Measurements from ENCODE around the gene M1AP.

The M1AP gene, protein sequence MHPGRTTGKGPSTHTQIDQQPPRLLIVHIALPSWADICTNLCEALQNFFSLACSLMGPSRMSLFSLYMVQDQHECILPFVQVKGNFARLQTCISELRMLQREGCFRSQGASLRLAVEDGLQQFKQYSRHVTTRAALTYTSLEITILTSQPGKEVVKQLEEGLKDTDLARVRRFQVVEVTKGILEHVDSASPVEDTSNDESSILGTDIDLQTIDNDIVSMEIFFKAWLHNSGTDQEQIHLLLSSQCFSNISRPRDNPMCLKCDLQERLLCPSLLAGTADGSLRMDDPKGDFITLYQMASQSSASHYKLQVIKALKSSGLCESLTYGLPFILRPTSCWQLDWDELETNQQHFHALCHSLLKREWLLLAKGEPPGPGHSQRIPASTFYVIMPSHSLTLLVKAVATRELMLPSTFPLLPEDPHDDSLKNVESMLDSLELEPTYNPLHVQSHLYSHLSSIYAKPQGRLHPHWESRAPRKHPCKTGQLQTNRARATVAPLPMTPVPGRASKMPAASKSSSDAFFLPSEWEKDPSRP

DNA sequence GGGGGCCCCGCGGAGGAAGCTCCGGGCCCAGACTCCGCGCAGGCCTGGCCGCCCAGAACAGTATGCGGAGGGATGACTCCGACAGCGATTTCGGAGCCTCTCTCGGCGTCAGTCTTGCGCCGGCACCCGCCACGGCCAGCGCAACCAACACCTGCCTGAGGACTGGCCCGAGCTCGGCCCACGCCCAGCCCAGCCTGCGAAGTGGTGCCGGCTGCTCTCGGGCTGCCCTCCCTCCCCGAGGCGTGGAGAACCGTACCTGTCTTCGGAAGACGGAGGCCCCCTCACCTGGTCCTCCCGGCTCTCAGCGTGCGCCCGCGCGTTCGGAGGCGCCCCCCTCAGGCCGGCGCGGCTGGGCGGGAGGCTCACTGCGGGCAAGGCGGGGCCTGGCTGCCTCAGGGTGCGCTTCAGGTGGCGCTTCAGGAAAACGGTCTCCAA, at the start of gene M1AP:
TSS of gene M1AP (minus strand) at position 322 of the 435 bp plus-strand sequence. CDS start 8,055 bp downstream, outside the sequence.
- no peak for DNase-seq

DNA sequence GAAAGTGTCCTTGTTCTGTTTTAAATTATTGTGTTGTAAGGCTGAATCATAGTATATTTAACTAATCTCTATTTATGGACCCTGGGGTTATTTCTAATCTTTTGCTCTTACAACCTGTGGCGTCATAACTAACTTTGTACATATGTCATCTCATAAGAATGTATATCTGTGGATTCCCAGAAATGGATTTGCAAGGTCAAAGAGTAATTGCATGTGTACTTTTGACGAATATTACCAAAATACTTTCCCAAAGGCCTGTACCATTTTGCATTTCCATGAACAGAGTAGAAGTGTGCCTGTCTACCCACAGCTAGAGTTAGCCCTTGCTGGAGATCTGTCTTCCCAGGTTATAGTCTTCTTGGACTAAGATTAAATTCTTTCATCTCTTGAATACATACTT, 48.7 kb upstream of the M1AP start:
- DNase-seq = no peak

DNA sequence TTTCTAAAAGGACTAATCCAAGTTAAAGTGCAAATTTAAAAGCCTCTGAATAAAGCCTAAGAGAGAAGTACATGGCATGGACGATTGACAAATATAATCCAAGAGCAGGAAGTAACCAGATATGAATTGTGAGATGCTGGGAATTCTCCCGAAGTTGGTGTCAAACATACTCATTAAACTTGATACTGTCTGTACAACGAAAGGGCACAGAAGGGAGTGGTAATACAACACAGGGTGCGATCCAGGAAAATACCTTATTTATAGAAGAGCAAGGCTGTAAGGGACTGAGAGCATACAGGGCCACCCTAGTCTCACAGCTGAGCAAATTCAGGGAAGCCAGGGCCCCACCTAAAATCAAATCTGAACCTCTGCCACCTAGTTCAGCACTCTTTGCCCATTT, 47.5 kb upstream of the M1AP start:
- no peak for DNase-seq

DNA sequence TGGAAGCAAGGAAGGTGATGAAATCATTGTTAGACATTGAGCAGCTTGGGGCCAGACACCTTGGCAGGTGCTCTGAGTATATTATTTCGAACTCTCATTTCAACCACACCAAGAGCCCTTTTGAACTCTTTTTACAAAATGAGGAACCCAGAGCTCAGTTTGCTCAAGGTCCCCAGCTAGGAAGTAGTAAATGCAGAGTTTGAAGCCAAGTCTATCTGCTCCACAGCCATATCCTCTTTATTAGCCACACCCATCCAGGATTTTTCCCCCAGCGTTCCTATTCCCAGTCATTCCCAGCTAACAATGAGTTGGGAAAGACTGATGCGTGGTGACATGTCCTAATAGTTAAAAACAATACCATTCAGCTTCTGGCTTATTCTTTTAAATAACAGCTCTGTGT, 46.2 kb upstream of the M1AP start:
- DNase-seq = no peak

DNA sequence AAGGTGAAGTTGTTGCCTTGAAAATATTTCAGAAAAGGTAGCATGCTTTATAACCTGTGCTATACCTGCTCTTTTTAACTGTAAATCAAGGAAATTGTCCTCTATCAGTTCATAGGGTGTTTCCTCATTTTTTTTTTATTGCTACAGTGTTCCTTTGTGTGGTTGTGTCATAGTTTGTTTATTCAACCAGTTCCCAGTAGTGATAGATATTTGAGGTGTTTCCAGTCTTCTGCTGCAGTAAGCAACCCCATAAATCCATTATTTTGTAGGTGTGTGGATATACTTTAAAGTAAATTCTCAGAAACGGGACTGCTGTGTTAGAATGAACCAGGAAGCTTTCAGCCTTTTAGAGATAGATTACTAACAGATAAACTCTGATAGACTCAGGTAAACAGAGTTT, 45.5 kb upstream of the M1AP start:
- DNase-seq = no peak

DNA sequence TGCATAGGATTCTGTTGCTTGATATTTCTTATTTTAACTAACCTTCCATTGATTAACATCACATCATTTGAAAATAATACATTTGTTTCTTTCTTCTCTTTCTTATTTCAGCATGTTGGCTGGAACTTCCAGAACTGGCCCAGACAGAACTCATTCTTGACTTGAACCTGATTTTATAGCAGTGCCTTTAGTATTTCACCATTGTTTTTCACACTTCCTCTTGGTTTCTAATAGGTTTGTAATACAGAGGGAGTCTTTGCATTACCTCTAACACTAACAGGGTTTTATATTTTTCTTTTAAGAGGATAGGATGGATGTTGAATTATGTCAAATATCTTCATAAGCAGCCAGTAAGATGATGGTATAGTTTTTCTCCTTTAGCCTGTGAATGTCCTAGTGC, 45.1 kb upstream of the M1AP start:
- DNase-seq = no peak

DNA sequence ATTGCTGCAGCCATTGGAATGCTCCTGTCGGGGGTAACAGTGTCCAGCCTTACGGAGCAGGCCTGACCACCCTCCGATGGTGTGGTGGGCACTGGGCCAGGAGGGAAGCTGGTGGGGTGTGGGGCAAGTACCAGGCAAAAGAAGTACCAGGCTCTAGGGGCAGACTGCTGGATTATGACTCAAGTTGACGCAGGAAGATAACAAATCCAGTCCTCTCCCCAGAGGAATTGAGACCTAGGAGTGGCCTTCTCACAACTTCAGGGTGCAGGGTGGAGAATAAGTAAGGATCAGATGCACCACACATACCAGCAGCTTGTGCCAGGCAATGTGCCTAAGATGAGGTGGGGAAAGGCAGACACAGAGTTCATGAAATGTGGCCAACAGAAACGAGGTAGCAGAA, 43.8 kb upstream of the M1AP start:
- no peak for DNase-seq

DNA sequence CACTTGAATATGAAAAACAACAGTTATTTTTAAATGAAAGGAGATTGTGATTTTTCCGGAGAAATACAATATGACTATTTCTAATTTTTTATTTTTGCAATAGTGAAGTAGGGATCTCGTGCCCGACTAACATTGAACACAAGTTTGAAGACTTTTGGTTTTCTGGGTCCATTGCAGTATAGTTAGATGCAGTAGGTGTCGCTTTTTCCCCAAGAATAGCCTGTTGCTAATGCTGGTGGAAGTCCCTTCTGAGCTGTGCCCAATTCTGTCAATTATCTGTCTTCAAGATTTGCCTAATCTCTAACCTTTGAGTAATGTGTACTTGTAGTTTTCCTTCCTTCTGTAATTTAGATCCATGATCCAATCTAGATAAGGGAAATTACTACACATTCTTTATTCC, 42.4 kb upstream of the M1AP start:
- peak; percentile 87 for DNase-seq

DNA sequence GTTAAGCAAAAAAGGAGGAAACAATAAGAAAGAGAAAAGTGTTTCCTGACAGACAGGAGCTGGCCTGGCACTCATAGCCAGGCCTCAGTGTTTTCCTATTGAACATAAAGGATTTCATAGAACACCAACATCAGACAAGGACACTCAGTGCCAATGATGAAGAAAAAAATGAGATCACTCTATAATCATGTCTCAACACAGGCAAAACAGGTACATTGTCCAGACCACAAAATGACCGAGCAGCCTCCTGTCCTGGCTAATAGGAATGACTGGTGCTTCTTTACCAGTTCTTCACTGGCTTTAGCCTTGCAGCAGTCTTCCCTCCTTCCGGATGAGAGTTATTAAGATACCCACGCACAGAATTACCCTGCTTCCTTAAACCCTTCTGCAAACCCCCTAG, 41.5 kb upstream of the M1AP start:
- no peak for DNase-seq

DNA sequence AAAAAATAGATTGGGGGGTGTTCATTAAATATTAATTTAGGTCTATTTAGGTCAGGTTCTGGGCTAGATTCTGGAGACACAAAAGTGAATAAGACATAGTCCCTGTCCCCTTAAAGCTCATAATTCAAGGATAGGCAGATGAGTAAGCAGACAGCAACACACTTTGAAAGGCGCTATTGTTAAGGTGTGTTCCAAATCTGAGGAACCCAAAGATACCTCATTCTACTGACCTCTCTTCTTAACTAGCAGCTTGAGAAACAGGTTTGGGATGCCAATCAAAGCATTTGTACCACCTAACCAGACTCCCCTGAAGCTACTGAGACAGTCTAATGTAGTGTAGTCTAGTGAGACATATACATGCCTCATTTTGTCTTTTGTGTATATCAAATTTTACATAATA, 40.8 kb upstream of the M1AP start:
- DNase-seq = no peak

DNA sequence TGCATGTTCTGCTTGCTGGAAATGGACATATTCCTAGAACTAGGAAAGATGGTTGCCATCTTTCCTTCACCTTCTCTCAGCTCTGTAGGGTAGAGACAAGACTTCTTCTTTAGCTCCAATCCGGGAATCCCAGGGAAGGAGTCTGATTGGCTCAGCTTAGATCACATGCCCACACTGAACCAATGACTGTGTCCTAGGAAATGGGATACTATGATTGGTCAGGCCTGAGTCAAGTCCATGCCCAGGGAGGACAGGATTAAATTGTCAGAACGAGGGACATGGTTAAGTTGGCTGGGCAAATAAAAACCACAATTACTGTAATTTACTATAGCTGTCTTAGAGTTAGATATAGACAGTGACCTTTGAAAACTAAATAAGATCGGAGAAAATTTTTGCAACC, 37.3 kb upstream of the M1AP start:
- DNase-seq = peak; percentile 16

DNA sequence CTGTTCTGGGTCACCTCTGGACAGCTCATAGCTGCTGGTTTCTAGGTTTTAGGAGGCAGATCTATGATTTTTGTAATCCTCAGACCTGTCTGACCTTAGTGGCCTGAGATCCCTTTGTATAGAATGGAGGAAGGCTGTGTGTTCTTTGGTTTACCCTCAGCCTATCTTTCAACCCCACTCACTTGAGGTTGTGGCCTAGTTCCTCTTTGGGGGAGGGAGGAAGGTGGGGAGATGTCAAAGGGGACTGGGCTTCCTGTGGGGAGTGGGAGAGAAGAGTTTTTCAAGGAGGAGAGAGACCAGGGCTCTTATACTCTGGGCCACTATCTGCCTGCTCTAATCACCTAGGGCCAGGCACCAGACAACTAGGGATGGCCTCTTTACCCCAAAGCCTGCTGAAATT, 34.4 kb upstream of the M1AP start:
- no peak for DNase-seq

DNA sequence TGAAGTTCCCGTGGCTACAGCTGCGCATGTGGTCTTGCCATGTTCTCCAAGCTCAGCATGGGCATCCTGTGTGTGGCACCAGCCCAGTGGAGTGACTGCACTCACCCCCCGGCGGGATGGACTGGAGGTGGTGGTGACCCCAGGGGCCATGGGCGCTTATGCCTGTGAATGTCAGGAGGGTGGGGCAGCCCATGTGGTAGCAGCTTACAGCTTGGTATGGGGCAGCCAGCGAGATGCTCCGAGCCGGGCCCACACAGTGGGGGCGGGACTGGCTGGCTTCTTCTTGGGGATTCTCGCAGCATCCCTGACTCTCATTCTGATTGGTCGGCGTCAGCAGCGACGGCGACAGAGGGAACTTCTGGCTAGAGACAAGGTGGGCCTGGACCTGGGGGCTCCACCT, 31.5 kb upstream of the M1AP start:
- no peak for DNase-seq

DNA sequence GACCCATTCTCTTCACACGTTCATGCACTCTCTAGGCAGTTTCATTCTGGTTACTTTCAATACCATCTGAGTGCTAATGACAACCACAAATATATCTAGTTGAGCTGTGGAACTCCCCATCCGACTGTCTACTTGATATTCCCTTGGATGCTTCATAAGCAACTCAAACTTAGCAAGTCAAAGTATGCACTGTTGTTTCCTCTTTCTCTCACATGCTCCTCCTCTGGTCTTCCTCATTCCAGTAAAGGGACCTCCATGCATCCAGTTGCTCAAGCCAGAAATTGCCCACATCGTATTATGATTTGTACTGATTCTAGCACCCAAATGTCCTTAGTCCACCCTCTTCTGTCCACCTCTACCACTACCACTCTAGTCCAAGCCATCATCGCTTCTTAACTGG, 28.2 kb upstream of the M1AP start:
- no peak for DNase-seq

DNA sequence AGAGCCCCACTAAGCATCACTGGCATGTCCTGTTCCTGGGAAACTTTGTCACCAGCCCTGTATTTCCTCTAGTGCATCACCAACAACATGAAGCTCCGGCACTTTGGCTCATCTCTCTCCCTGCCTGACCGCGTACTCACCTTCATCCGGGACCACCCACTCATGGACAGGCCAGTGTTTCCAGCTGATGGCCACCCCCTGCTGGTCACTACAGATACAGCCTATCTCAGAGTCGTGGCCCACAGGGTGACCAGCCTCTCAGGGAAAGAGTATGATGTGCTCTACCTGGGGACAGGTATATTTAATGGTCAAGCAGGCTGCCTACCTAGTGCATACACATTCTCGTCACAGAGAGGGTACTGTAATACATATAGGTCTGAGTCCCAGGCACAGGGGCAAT, 27.0 kb upstream of the M1AP start:
- peak; percentile 18 for DNase-seq

DNA sequence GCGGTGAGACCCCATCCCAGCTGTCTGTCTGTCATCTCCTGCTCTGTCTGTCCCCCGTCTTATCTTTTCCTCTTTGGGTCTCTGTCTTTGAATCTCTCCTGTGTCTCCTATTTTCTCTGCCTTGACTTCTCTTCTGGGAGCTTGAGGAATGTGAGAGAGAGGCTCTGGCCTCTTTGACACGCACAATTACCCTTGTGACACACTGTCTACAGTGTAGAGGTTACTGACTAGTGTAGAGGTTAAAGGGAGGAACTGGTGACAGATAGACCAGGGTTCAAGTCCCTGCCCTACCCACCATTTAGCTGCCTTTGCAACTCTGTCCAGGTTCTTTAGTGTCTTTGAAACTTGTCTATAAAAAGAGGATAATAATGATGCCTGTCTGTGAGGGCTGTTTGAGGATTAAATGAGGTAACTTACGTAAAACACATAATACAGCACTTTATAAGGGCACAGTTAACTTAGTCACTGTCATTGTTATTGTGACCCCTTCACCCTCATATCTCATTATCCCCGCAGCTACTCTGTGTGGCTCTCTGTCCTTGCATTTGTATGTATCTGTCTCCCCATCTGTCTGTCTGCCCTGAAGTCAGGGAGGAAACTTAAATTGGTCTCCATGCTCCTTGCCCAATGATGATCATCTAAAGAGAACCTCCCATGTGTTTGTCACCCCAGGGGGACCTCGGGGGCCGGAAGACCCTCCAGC, 25.8 kb upstream of the M1AP start:
- no peak for DNase-seq

DNA sequence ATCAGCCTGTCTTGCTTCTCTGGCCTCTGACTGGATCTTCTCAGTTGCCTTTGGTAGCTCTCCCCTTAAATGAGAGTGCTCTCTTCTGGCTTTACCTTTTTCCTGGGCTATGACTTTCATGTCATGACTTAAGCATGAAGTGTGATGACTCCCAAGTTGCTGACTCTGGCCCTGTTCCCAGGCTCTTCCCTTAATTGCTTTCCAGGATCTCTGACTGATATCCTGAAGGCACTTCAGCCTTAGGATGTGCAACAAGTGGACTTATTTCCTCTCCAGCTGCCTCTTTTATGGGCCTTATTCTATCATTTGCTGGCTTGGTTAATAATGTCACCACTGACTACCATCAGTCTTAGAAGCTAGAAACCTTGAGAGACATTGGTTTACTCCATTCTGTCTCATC, 23.3 kb upstream of the M1AP start:
- no peak for DNase-seq

DNA sequence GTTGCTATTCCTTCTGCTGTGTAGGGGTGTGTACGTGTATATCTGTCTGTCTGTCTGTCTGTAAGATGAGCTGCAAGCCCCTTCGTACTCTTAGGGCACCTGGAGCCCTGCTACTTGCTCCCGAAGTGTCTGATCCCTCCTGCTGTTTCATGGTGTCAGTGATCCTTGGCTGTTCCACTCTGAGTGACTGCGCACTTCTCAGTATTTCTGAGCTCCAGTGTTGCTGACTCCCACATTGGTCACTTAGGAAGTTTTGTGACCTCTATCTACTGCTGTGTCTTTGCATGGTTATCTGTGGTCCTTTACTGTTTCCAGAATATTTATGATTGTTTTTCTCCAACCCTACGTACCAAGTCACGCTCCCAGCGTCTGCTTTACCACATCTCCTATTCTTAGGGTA, 22.1 kb upstream of the M1AP start:
- DNase-seq = no peak

DNA sequence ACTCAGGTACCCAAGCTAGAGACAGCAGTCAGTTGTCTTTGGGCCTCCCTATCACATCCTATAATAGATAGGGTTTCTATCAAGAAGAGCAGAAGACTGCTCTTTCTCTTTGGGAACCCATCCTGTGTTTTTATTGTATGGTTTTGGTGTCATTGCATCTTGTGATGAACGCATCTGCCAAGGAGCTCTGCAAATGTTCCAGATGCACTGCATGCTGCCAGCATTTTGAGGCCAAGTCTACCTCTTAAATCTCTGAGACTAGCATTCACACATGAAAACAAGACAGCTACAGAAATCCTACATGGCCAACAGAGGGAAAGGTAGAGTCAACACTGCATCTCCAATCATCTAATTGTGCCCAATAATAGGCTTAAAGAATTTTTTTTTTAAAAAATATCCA, 20.0 kb upstream of the M1AP start:
- no peak for DNase-seq

DNA sequence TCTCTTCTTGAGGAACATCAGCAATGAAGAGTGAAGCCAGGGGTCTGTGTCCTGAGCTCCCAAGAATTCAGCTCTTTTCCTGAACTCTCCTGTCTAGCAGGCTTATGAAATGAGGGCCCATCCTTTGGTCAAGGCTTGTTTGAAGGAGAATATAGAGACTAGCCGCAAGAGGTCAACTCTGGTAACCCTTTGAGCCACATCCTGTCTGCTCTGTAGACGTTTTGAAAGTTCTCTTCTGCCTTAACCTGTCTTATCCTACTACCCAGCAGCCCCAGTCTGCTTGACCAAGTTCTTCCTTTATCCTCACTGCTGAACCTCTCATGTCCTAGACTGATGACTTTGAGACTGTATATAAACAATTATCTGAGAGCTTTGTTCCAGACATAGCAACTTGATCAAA, 11.3 kb upstream of the M1AP start:
- DNase-seq = no peak

DNA sequence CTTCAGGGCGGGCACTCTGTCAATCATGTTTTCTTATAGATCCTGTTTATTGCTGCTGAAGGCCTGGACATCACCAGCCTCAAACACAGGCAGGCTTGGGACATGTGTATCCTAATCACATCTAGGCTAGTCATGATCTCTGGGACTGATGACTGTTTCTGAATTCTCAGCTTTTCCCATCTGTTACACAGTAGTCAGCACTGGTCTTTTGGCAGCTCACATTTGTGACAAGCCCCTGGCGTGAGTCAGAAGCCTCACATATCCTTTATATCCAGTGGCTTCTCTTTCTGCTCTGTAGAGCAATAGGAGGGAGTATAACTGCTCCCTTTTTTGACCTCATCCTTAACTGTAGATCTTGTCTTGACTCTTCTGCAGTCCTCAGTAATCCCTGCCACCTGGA, 10.4 kb upstream of the M1AP start:
- DNase-seq = no peak

DNA sequence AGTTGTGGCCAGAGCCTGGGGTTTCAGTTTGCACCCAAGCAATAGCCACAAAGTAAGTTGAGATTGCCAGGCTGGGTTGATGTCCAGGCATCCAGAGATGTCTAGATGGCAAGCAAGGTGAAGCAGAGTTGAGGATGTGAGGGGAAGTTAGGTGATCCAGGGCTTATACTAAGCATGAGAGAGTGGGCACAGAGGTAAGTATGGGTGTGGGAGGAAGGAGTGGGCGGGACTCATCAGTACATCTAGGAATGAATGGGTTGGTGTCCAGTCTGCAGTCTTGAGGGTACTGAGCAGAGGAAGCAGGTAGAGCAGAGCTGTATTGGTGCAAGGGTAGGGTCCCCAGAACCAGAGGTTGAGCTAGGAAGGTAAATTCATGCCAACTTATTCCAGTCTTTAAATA, 7.4 kb upstream of the M1AP start:
- DNase-seq = no peak

DNA sequence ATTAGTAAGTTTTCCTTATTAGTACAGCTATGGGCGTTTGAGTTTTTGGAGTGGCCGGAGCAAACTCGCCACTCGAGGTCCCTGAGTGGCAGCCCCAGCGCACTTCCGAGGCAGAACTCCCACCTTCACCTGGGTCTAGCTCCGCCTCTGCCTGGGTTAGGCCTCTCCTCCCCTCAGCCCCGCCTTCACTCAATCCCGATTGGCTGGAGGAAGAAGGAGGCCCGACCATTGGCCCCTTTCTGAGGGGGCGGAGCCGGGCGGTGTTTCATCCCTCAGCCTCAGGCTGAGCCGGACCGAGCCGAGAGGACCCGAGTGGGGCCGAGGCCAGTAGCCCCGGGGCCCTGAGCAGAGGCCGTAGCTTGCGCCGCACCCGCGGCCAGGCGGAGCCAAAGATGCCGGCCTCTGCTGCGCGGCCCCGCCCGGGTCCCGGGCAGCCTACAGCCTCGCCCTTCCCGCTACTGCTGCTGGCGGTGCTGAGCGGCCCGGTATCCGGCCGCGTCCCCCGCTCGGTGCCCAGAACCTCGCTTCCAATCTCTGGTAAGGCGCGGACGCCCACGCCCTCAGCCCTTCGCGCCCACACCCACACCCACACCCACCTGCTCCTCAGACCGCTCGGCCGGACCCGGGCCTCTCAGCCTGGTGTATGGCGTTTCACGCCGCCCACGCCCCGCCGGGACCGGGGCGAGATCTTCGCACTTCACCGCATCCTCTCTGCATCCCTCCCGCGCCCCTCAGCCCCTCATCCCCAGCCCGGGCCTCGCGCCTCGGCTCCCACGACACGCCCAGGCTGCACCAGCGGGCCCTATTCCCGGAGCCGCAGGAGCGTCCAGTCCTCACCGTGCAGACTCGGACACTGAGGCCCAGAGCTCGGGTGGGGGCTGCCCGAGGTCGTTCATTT, 6.1 kb upstream of the M1AP start, which contains the start of gene SEMA4F:
TSS of gene SEMA4F (plus strand) at position 263 of the 898 bp plus-strand sequence. CDS start at position 393, 130 bp downstream.
- peak; percentile 100 for DNase-seq

All from NCI-H82 (cell line).